SK-N-SH (cell line): Measurements from ENCODE around the gene HAAO. TPM values are rescaled to one million over a fixed set of nuclear protein-coding genes. Genes with fewer than 3 reads are reported as not detected.

Source experiments
- CTCF ChIA-PET: fragments of 300-600, 350-600 bp; formaldehyde crosslinking; extraction: SDS; loops from one replicate; lab custom pipeline; 2021; lab: Yijun Ruan, JAX
- POLR2A ChIA-PET: fragments of 350-600 bp; sonication (Branson Sonifier 250); formaldehyde crosslinking; extraction: SDS; loops from one replicate; lab custom pipeline; 2020; ENCODE audit warnings: antibody characterized with exemption, inconsistent platforms; lab: Yijun Ruan, JAX
- DNase-seq: peaks from one replicate; pipeline ENCODE4 v3.0.0; 2012
- H2AFZ ChIP-seq: fragments of 200-600 bp; sonication (generic); 2 replicates; pipeline ENCODE4 v1.8.1; 2016; ENCODE audit warnings: antibody characterized with exemption, mild to moderate bottlenecking, low read depth
- H3F3A ChIP-seq: fragments of 200-600 bp; sonication (generic); replicated peaks from 2 replicates; pipeline ENCODE3; 2016; ENCODE audit warnings: antibody characterized with exemption, mild to moderate bottlenecking; ENCODE audit not compliant: insufficient read depth
- H3K27ac ChIP-seq, 2 experiments: fragments of 200-500 bp in 1 of 2; fragments of 200-600 bp in 1 of 2; sonication (Bioruptor generic) in 1 of 2; sonication (generic), shearing (Covaris generic) in 1 of 2; 2 replicates each; pipeline versions ENCODE4 v1.5.1 to v1.6.1; 2014 to 2016; ENCODE audit warnings: low read depth in 2 of 2, inconsistent platforms in 1 of 2, low read length in 1 of 2, mild to moderate bottlenecking in 1 of 2, mixed read lengths in 1 of 2
- H3K27me3 ChIP-seq: fragments of 200-600 bp; sonication (generic), shearing (Covaris generic); 2 replicates; pipeline ENCODE4 v1.6.1; 2016; ENCODE audit warnings: mixed run types; ENCODE audit not compliant: insufficient read depth
- H3K36me3 ChIP-seq, 2 experiments: fragments of 200-500 bp in 1 of 2; fragments of 200-600 bp in 1 of 2; sonication (Bioruptor generic) in 1 of 2; sonication (generic) in 1 of 2; replicated peaks in 1 of 2; 2 replicates each; pipeline versions ENCODE3 to v1.5.1; 2014 to 2016; ENCODE audit warnings: low read length in 1 of 2, mild to moderate bottlenecking in 1 of 2; ENCODE audit not compliant: insufficient read depth in 2 of 2, control insufficient read depth in 1 of 2
- H3K4me1 ChIP-seq, 2 experiments: fragments of 200-500 bp in 1 of 2; fragments of 200-600 bp in 1 of 2; sonication (Bioruptor generic) in 1 of 2; sonication (generic), shearing (Covaris generic) in 1 of 2; 2 replicates each; pipeline versions ENCODE4 v1.5.1 to v1.6.1; 2014 to 2016; ENCODE audit warnings: low read depth in 1 of 2, low read length in 1 of 2, mixed run types in 1 of 2; ENCODE audit not compliant: insufficient read depth in 2 of 2, control insufficient read depth in 1 of 2
- H3K4me2 ChIP-seq: fragments of 200-600 bp; sonication (generic), shearing (Covaris generic); 2 replicates; pipeline ENCODE4 v1.6.1; 2017; ENCODE audit warnings: mixed run types
- H3K4me3 ChIP-seq, 2 experiments: fragments of 200-500 bp in 1 of 2; fragments of 200-600 bp in 1 of 2; sonication (Bioruptor generic) in 1 of 2; sonication (generic), shearing (Covaris generic) in 1 of 2; 2 replicates each; pipeline versions ENCODE4 v1.5.1 to v1.8.1; 2014 to 2016; ENCODE audit warnings: low read depth in 2 of 2, inconsistent platforms in 1 of 2, low read length in 1 of 2, mild to moderate bottlenecking in 1 of 2, mixed read lengths in 1 of 2, moderate library complexity in 1 of 2
- H3K79me2 ChIP-seq: fragments of 200-600 bp; sonication (generic); 2 replicates; pipeline ENCODE4 v1.8.1; 2017; ENCODE audit warnings: mild to moderate bottlenecking; ENCODE audit not compliant: insufficient read depth
- H3K9ac ChIP-seq: fragments of 200-600 bp; sonication (generic); 2 replicates; pipeline ENCODE4 v1.6.1; 2017; ENCODE audit warnings: mixed run types
- H3K9me2 ChIP-seq: fragments of 200-600 bp; sonication (generic); 2 replicates; pipeline ENCODE4 v1.6.1; 2017; ENCODE audit warnings: mixed run types
- H3K9me3 ChIP-seq: fragments of 200-600 bp; sonication (generic); 2 replicates; pipeline ENCODE4 v1.6.1; 2017; ENCODE audit warnings: mixed run types, mild to moderate bottlenecking, moderate library complexity
- H4K20me1 ChIP-seq: fragments of 200-600 bp; sonication (generic); 2 replicates; pipeline ENCODE4 v1.6.1; 2017; ENCODE audit warnings: mild to moderate bottlenecking, mixed run types; ENCODE audit not compliant: insufficient read depth
- CHD2 ChIP-seq: fragments of 150-350 bp; IDR thresholded peaks from 2 replicates; pipeline ENCODE4 v1.6.1; 2018; ENCODE audit warnings: low read length; ENCODE audit not compliant: partially characterized antibody
- ELF1 ChIP-seq: IDR thresholded peaks from 2 replicates; pipeline ENCODE4 v1.4.0; 2012
- EZH2phosphoT487 ChIP-seq: fragments of 200-600 bp; sonication (generic); IDR thresholded peaks from 2 replicates; pipeline ENCODE4 v1.6.1; 2017; ENCODE audit warnings: low read depth, mixed run types, mild to moderate bottlenecking, antibody characterized with exemption, moderate library complexity, borderline replicate concordance
- FOSL2 ChIP-seq: IDR thresholded peaks from 2 replicates; pipeline ENCODE4 v1.4.0; 2012; ENCODE audit warnings: low read depth, mild to moderate bottlenecking, moderate library complexity, borderline replicate concordance
- MEF2A ChIP-seq: IDR thresholded peaks from 2 replicates; pipeline ENCODE4 v1.4.0; 2012; ENCODE audit warnings: low read depth, borderline replicate concordance
- NRF1 ChIP-seq: IDR thresholded peaks from 2 replicates; pipeline ENCODE4 v1.6.1; 2012; ENCODE audit warnings: low read depth, mild to moderate bottlenecking, low read length
- POLR2AphosphoS5 ChIP-seq: IDR thresholded peaks from 2 replicates; pipeline ENCODE4 v1.6.1; 2012; ENCODE audit warnings: low read depth, low read length
- SIN3A ChIP-seq: IDR thresholded peaks from 2 replicates; pipeline ENCODE4 v1.6.1; 2012; ENCODE audit warnings: low read depth, mild to moderate bottlenecking, low read length, moderate library complexity, borderline replicate concordance
- SMC3 ChIP-seq: IDR thresholded peaks from 2 replicates; pipeline ENCODE4 v1.6.1; 2012; ENCODE audit warnings: low read depth, low read length, improper control_type of control experiment
- TCF12 ChIP-seq: IDR thresholded peaks from 2 replicates; pipeline ENCODE4 v1.4.0; 2012
- YY1 ChIP-seq: IDR thresholded peaks from 2 replicates; pipeline ENCODE4 v1.4.0; 2012; ENCODE audit warnings: low read depth, mild to moderate bottlenecking
- WGBS: methylation state at CpG from one replicate; pipeline ENCODE4 v1.1.6; 2017; ENCODE audit warnings: low lambda C conversion rate; 5-methylcytosine and 5-hydroxymethylcytosine counted together
- polyA plus RNA-seq, 3 experiments: library from polyadenylated mRNA; depleted of rRNA; stranded (reverse); fragments of >200 nt; gene quantifications; 2 replicates each; pipeline ENCODE4 v1.2.3, GENCODE V29; 2012
- TF ChIP-seq, protein P1 (sequence below): fragments of 150-350 bp; IDR thresholded peaks from 2 replicates; pipeline ENCODE4 v1.6.1; 2016; ENCODE audit warnings: mild to moderate bottlenecking, low read depth, low read length
- TF ChIP-seq, protein P2 (sequence below): fragments of 200-600 bp; sonication (generic); IDR thresholded peaks from 2 replicates; pipeline ENCODE4 v1.6.1; 2017; ENCODE audit warnings: antibody characterized with exemption, mild to moderate bottlenecking, moderate library complexity
- TF ChIP-seq, protein P3 (sequence below): IDR thresholded peaks from 2 replicates; pipeline ENCODE4; 2012
- TF ChIP-seq, protein P4 (sequence below): IDR thresholded peaks from 2 replicates; pipeline ENCODE4 v1.6.1; 2012; ENCODE audit warnings: mild to moderate bottlenecking, low read depth, low read length, moderate library complexity

The HAAO gene
- polyA plus RNA-seq, 1 of the 3 experiments (the other 2 are of a cell fraction), result not detected

DNA sequence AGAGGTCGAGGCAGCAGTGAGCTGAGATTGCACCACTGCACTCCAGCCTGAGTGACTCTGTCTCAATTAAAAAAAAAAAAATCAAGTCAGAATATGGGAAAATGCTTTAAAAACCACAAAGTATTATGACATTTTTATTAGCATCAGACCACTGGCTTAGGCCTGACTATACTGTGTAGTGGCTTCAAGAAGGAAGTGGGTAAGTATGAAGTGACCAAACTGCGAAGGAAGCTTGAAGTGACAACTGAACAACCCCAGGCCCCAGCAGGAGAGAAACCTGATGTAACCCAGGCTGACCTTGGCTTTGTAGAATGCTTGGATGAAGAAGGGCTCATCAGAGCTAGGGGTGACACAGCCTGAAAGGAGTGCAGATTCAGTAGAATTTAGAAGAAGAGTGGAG, 21.4 kb upstream of the HAAO start (continued):
- TF ChIP-seq, protein P1, sequence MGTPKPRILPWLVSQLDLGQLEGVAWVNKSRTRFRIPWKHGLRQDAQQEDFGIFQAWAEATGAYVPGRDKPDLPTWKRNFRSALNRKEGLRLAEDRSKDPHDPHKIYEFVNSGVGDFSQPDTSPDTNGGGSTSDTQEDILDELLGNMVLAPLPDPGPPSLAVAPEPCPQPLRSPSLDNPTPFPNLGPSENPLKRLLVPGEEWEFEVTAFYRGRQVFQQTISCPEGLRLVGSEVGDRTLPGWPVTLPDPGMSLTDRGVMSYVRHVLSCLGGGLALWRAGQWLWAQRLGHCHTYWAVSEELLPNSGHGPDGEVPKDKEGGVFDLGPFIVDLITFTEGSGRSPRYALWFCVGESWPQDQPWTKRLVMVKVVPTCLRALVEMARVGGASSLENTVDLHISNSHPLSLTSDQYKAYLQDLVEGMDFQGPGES, result no peak
- TF ChIP-seq SMC3 (no peak), SIN3A (no peak)

DNA sequence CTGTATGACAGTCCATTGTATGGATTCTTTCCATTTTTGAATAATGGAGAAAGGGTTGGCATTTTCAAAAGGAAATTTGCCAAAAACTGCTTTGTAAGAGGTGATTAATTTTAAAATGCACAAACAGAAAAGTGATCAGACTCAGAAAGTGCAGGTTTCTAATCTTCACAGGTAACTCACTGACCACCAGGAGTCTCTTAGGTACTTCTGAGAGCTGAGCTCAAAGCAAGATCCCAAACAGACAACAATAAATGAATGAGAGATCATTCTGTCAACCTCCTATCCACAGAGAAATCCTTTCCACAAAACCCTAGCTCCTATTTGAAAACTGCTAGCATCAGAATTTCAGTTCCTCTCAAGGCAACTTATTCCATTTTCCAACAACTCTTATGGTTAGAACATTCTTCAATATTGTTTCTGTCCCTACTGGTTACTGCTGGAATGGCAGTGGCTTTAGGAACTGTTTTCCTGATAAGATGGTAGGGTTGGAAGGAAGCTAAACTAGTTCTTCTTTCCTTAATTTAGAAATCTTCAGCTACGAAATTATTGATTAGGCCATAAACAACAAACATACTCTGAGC, 20.6 kb upstream of the HAAO start:
- Histone ChIP-seq H3K9ac (no peak overlapping the region), H3K4me2 (no peak overlapping the region), H3F3A (peaks cover 21% of the 10 kb centered on the region), H4K20me1 (no peaks in the 10 kb centered on the region), H3K9me3 (0 out of 2 replicates have a peak, but pooled peaks cover under 1% of the 10 kb centered on the region), H3K36me3 (no peaks in the 10 kb centered on the region), H3K27ac (no peak overlapping the region), H3K27me3 (no peaks in the 10 kb centered on the region), H3K9me2 (no peaks in the 10 kb centered on the region), H3K79me2 (no peaks in the 10 kb centered on the region), H3K4me1 (peaks cover 0 to 17% of the 10 kb centered on the region in 2 experiments; a peak in 1 of 4 replicates), H3K4me3 (no peak overlapping the region), H2AFZ (no peak overlapping the region)
- DNase-seq, result no peak
- CTCF ChIA-PET, result interaction anchor here (0.6 to 8.3 kb wide), 15 partner anchors 12 to 416 kb away, joined by 3 to 103 read pairs (median 3); partner anchors contain the start of gene KCNG3
- POLR2A ChIA-PET, result no interaction called here
- 33% methylated on average over 1 of the region's 1 CpG for WGBS
- TF ChIP-seq TCF12, result no peak
- no peak for TF ChIP-seq ELF1
- TF ChIP-seq, protein P2, sequence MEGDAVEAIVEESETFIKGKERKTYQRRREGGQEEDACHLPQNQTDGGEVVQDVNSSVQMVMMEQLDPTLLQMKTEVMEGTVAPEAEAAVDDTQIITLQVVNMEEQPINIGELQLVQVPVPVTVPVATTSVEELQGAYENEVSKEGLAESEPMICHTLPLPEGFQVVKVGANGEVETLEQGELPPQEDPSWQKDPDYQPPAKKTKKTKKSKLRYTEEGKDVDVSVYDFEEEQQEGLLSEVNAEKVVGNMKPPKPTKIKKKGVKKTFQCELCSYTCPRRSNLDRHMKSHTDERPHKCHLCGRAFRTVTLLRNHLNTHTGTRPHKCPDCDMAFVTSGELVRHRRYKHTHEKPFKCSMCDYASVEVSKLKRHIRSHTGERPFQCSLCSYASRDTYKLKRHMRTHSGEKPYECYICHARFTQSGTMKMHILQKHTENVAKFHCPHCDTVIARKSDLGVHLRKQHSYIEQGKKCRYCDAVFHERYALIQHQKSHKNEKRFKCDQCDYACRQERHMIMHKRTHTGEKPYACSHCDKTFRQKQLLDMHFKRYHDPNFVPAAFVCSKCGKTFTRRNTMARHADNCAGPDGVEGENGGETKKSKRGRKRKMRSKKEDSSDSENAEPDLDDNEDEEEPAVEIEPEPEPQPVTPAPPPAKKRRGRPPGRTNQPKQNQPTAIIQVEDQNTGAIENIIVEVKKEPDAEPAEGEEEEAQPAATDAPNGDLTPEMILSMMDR, result peak; percentile 63
- TF ChIP-seq MEF2A, result no peak
- no peak for TF ChIP-seq EZH2phosphoT487

DNA sequence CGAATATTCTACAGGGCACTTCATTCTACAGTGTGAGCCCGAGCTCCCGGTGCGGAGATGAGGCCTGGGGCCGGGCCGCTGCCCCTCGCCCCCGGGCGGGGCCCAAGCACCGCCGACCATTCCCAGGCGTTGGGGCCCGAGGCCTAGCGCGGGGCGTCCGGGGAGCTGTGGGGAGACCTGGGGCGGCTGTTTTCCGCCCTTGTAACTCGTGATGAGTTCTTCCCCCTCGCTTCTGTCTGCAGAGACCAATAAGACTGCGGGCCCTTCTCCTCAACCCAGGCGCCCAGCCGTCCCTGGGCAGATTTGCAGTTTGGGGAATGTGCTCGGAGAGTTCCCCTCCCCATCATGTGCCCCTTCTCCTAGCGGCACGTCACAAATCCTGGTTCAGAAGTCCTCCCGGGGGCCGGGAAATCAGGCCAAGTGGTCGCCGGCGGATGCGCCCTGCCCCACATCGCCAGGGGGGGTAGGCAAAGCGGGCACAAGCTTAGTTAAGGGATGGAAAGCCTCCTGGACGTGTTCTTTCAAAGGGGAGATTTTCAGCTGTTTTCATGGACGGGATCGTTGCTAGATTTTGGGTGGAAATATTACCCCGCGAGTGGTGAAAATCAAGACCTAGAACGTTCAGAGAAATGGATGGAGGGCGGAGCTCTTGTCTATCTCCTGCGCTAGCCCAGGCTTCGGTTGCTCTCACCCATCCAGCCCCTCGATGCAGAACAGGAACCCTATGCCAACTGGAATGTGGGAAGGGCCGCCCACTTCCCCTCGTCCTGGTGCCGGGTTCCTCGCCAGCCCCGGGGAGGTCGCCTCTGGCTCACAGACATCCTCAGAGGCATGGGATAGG, 18.8 kb upstream of the HAAO start:
- Histone ChIP-seq H2AFZ (peak overlapping the region; percentile 98), H3K79me2 (no peaks in the 10 kb centered on the region), H3K9me2 (no peaks in the 10 kb centered on the region), H3F3A (peaks cover 21% of the 10 kb centered on the region), H3K36me3 (no peaks in the 10 kb centered on the region)
- CTCF ChIA-PET, result interaction anchor here (0.6 to 3.4 kb wide), 24 partner anchors 8 to 1141 kb away, joined by 3 to 22 read pairs (median 4); partner anchors contain the start of gene KCNG3
- DNase-seq, result peak; percentile 75
- POLR2A ChIA-PET, result interaction anchor here (0.6 to 2.5 kb wide), 16 partner anchors 8 to 785 kb away, joined by 3 to 15 read pairs (median 5); partner anchors contain the start of genes KCNG3, THADA and ZFP36L2
- TF ChIP-seq YY1, result no peak
- no peak for TF ChIP-seq FOSL2
- TF ChIP-seq POLR2AphosphoS5, result no peak
- no peak for TF ChIP-seq NRF1
- no peak for TF ChIP-seq CHD2
- TF ChIP-seq, protein P3, sequence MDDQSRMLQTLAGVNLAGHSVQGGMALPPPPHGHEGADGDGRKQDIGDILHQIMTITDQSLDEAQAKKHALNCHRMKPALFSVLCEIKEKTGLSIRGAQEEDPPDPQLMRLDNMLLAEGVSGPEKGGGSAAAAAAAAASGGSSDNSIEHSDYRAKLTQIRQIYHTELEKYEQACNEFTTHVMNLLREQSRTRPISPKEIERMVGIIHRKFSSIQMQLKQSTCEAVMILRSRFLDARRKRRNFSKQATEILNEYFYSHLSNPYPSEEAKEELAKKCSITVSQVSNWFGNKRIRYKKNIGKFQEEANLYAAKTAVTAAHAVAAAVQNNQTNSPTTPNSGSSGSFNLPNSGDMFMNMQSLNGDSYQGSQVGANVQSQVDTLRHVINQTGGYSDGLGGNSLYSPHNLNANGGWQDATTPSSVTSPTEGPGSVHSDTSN, result no peak
- TF ChIP-seq, protein P4, sequence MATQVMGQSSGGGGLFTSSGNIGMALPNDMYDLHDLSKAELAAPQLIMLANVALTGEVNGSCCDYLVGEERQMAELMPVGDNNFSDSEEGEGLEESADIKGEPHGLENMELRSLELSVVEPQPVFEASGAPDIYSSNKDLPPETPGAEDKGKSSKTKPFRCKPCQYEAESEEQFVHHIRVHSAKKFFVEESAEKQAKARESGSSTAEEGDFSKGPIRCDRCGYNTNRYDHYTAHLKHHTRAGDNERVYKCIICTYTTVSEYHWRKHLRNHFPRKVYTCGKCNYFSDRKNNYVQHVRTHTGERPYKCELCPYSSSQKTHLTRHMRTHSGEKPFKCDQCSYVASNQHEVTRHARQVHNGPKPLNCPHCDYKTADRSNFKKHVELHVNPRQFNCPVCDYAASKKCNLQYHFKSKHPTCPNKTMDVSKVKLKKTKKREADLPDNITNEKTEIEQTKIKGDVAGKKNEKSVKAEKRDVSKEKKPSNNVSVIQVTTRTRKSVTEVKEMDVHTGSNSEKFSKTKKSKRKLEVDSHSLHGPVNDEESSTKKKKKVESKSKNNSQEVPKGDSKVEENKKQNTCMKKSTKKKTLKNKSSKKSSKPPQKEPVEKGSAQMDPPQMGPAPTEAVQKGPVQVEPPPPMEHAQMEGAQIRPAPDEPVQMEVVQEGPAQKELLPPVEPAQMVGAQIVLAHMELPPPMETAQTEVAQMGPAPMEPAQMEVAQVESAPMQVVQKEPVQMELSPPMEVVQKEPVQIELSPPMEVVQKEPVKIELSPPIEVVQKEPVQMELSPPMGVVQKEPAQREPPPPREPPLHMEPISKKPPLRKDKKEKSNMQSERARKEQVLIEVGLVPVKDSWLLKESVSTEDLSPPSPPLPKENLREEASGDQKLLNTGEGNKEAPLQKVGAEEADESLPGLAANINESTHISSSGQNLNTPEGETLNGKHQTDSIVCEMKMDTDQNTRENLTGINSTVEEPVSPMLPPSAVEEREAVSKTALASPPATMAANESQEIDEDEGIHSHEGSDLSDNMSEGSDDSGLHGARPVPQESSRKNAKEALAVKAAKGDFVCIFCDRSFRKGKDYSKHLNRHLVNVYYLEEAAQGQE, result no peak
- TF ChIP-seq, all 33 proteins: peak for 0
- Histone ChIP-seq H3K4me1 (peaks cover 0 to 17% of the 10 kb centered on the region in 2 experiments; a peak in 1 of 4 replicates), H3K9ac (peak overlapping the region; percentile 97), H3K9me3 (no peaks in the 10 kb centered on the region), H3K4me3 (peak overlapping the region; percentile 67 to 75), H3K27me3 (no peaks in the 10 kb centered on the region), H4K20me1 (no peaks in the 10 kb centered on the region), H3K4me2 (peak overlapping the region; percentile 86), H3K27ac (peak overlapping the region; percentile 95 to 99)
- WGBS, result 61% methylated on average over 39 of the region's 51 CpGs
